Effector memory CD4-positive, alpha-beta T cell (primary cell): ENCODE data around the gene DDI2.
A peak's percentile ranks its signal among the peaks of the same experiment; 100 is the strongest.
"Not testable (repeated sequence)": the region's sequence is repeated elsewhere in the genome, so short reads cannot be mapped to it uniquely, and the experiment has no call there.

Experiments used
- DNase-seq, 3 donors: peaks; one replicate each; pipeline ENCODE4 v3.0.0-alpha.2; 2020
- H3K27ac ChIP-seq: 2 replicates; pipeline ENCODE4 v1.7.0; 2013; ENCODE audit warnings: mild to moderate bottlenecking, low read length, moderate library complexity; ENCODE audit not compliant: insufficient read depth, poor library complexity, severe bottlenecking
- H3K27me3 ChIP-seq: replicated peaks from 2 replicates; pipeline ENCODE4 v1.7.0; 2013; ENCODE audit warnings: mild to moderate bottlenecking, low read length; ENCODE audit not compliant: insufficient read depth, control insufficient read depth, poor library complexity, severe bottlenecking
- H3K36me3 ChIP-seq: 2 replicates; pipeline ENCODE4 v1.7.0; 2013; ENCODE audit warnings: mild to moderate bottlenecking, low read length, moderate library complexity; ENCODE audit not compliant: control insufficient read depth, insufficient read depth
- H3K4me1 ChIP-seq: 2 replicates; pipeline ENCODE4 v1.7.0; 2013; ENCODE audit warnings: low read length, mild to moderate bottlenecking; ENCODE audit not compliant: control insufficient read depth, insufficient read depth, poor library complexity, severe bottlenecking
- H3K4me3 ChIP-seq: 2 replicates; pipeline ENCODE4 v1.7.0; 2013; ENCODE audit warnings: low read length, low read depth, mild to moderate bottlenecking; ENCODE audit not compliant: insufficient read depth, poor library complexity, severe bottlenecking
- H3K9me3 ChIP-seq: 2 replicates; pipeline ENCODE4 v1.7.0; 2013; ENCODE audit warnings: mild to moderate bottlenecking, low read length, moderate library complexity; ENCODE audit not compliant: control insufficient read depth

Gene DDI2

DNA sequence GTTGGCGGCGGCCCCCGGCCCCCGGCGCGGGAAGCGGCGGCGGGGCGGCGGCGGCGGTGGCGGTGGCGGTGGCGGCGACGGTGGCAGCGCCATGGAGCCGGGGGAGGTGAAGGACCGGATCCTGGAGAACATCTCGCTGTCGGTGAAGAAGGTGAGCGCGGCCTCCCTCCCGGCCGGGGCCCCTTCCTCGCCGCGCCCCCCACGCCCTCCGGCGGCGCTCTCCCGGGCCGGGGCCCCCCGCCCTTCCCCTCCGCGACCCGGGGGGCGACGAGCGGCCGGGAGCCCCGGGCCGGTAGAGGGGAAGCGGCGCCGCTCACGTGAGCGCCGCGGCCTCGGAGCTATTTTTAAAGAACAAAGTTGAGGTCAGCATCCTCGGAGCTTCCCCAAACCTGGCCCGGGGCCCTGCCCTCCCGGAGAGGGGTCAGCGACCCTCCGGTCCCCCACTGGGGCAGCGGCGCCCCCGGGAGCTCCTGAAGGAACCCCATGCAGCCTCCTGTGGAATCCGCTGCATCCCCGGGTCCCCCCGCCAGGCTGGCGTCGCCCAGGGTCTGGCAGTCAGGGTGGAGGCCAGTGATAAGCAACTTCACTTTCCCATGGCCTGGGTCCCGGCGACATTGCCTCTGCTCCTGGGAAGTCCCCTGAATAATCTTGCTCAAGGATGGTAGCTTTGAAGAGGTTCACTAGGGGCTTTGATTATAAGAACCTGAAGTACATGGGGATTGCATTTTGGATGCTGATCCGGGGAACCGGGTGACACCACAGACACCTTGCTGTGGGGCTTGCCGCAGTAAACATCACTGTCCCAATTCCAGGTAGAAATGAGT is 67.4 kb downstream of the DDI2 start:
- no peaks in the 10 kb centered on the region for H3K36me3 ChIP-seq
- H3K4me3 ChIP-seq = peak overlapping the region; percentile 77
- peak overlapping the region; percentile 75 for H3K27ac ChIP-seq
- no peaks in the 10 kb centered on the region for H3K9me3 ChIP-seq
- peaks cover 16% of the 10 kb centered on the region for H3K4me1 ChIP-seq
- H3K27me3 ChIP-seq = no peaks in the 10 kb centered on the region
- peak; percentile 7 to 16 (median 15) for DNase-seq

- no peaks in the 10 kb centered on the region for H3K27me3 ChIP-seq
- H3K4me3 ChIP-seq = no peak overlapping the region
- no peaks in the 10 kb centered on the region for H3K36me3 ChIP-seq
- peaks cover 16% of the 10 kb centered on the region for H3K4me1 ChIP-seq
- H3K9me3 ChIP-seq = no peaks in the 10 kb centered on the region
- DNase-seq = no peak
- no peak overlapping the region for H3K27ac ChIP-seq
These were observed 68.6 kb downstream of the DDI2 start for GRCh38 chr1:15685820-15686219.

- H3K27ac ChIP-seq = no peak overlapping the region
- no peaks in the 10 kb centered on the region for H3K9me3 ChIP-seq
- DNase-seq = no peak
- H3K4me1 ChIP-seq = peaks cover 16% of the 10 kb centered on the region
- no peaks in the 10 kb centered on the region for H3K27me3 ChIP-seq
- H3K36me3 ChIP-seq = no peaks in the 10 kb centered on the region
- no peak overlapping the region for H3K4me3 ChIP-seq
These were observed 70.2 kb downstream of the DDI2 start for GRCh38 chr1:15687446-15687845.

- Histone ChIP-seq H3K4me3 (no peak overlapping the region), H3K9me3 (no peaks in the 10 kb centered on the region), H3K27ac (no peak overlapping the region), H3K27me3 (no peaks in the 10 kb centered on the region), H3K36me3 (no peaks in the 10 kb centered on the region), H3K4me1 (peaks cover 11% of the 10 kb centered on the region)
- DNase-seq = no peak
These were observed 73.1 kb downstream of the DDI2 start for GRCh38 chr1:15690317-15690716.

GRCh38 chr1:15691434-15692032 is 74.3 kb downstream of the DDI2 start:
- Histone ChIP-seq H3K36me3 (no peaks in the 10 kb centered on the region), H3K9me3 (no peaks in the 10 kb centered on the region), H3K27me3 (no peaks in the 10 kb centered on the region), H3K4me3 (no peak overlapping the region), H3K4me1 (peaks cover 6% of the 10 kb centered on the region), H3K27ac (no peak overlapping the region)
- no peak for DNase-seq

DNA sequence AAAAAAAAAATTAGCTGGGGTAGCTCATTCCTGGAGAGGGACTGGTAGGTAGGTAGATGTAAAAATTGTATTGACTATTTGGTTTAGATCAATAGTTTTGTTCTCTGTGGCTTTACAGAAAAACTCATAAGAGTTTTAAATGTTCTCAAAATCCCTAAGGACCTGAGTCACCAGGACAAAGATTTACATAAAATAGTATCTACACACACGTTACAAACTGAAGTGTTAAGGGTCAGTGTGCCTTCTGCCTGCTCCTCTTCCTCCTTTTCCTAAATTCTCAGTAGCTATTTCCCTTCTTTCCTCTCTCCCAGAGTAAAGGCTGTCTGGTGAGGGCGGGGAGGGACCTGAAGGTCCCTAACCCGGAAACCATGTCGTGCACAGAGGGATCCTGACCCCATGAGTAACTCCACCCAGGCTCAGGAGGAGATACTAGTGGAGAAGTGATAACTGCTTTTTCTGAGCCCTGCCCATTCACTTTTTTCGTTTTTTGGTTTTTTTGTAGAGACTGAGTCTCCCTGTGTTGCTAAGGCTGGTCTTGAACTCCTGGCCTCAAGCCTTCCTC is 74.9 kb downstream of the DDI2 start:
- Histone ChIP-seq H3K9me3 (no peaks in the 10 kb centered on the region), H3K4me1 (peaks cover 12% of the 10 kb centered on the region), H3K27me3 (no peaks in the 10 kb centered on the region), H3K4me3 (no peak overlapping the region), H3K27ac (no peak overlapping the region), H3K36me3 (no peaks in the 10 kb centered on the region)
- no peak for DNase-seq

- Histone ChIP-seq H3K4me3 (no peak overlapping the region), H3K36me3 (no peaks in the 10 kb centered on the region), H3K4me1 (peaks cover 19% of the 10 kb centered on the region), H3K9me3 (no peaks in the 10 kb centered on the region), H3K27me3 (no peaks in the 10 kb centered on the region), H3K27ac (no peak overlapping the region)
- DNase-seq = no peak
These were observed 76.1 kb downstream of the DDI2 start for GRCh38 chr1:15693371-15693770.

DNA sequence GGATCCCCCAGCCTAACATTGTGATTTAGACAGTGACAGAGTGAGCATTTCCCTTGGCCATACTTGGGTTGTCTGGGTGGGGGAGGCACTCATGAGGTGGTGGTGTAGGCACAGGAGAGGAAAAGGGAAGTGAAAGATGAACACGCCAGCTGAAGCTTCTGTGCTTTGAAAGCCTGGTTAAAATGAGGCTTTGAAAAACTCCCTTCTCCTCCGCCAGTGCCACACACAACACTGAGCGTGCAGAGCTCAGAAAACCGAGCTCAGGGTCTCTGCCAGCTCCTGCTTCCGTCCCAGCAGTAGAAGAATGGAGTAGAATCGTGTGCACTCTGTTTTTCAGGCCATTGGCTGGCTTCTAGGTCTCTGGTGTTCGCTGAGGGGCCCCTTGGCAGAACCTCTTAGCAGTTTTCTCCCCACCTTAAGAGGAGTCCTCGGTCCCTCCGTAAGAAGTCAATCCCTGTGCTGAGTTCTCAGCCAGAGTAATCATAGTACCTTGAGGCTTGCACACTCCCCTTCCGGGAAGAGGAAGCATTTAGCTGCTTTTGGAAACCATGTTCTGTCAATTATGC is 79.8 kb downstream of the DDI2 start:
- Histone ChIP-seq H3K27me3 (no peaks in the 10 kb centered on the region), H3K4me3 (peak overlapping the region; percentile 61), H3K27ac (peak overlapping the region; percentile 60), H3K9me3 (no peaks in the 10 kb centered on the region), H3K36me3 (no peaks in the 10 kb centered on the region), H3K4me1 (peaks cover 19% of the 10 kb centered on the region)
- DNase-seq = no peak

- Histone ChIP-seq H3K4me1 (peaks cover 19% of the 10 kb centered on the region), H3K36me3 (no peaks in the 10 kb centered on the region), H3K4me3 (no peak overlapping the region), H3K9me3 (no peaks in the 10 kb centered on the region), H3K27ac (no peak overlapping the region), H3K27me3 (no peaks in the 10 kb centered on the region)
- no peak for DNase-seq
These were observed 80.9 kb downstream of the DDI2 start for GRCh38 chr1:15698201-15698600.

GRCh38 chr1:15699321-15699720 is 82.1 kb downstream of the DDI2 start:
- peaks cover 19% of the 10 kb centered on the region for H3K4me1 ChIP-seq
- H3K9me3 ChIP-seq, DNase-seq, H3K27me3 ChIP-seq, H3K4me3 ChIP-seq, H3K36me3 ChIP-seq, H3K27ac ChIP-seq: not testable (repeated sequence)
